GM19035 (cell line): Measurements from ENCODE around the gene GBP2.

Experiments
- ATAC-seq: cut with Tn5 transposase; IDR thresholded peaks from one replicate; pipeline ENCODE4 v1.9.1; 2021; ENCODE audit not compliant: unreplicated experiment

GBP2 gene

GRCh38 chr1:89065079-89065868, 60.6 kb downstream of the GBP2 start, which contains the start of gene GBP1:
GBP1 (minus strand) TSS chr1:89065208; CDS start chr1:89063234, 1,974 bp downstream.
- ATAC-seq, result peak; percentile 64

- ATAC-seq, result peak; percentile 41
These were observed 61.3 kb downstream of the GBP2 start for GRCh38 chr1:89064632-89065031.

- ATAC-seq, result no peak
These were observed 62.8 kb downstream of the GBP2 start for GRCh38 chr1:89063094-89063493.

- no peak for ATAC-seq
These were observed 65.8 kb downstream of the GBP2 start for GRCh38 chr1:89060091-89060490.
